ENCODE results near the gene TNNT3. TPM values are rescaled to one million over a fixed set of nuclear protein-coding genes. Genes with fewer than 3 reads are reported as not detected.

Gene TNNT3
- total and polyA plus RNA-seq, 2 of the 4 experiments (the other 2 are of a cell fraction): not detected

- TF ChIP-seq MXI1 (IDR thresholded peaks at IDR 0.05; ENCODE audit: borderline replicate concordance, low read depth, low read length) (no peak), POLR2A (IDR thresholded peaks at IDR 0.05; ENCODE audit: low read depth, low read length) (no peak)
Measured at GRCh38 chr11:1935156-1936071, 15.9 kb downstream of the TNNT3 start (continued).

GRCh38 chr11:1936072-1936780 lies 16.7 kb downstream of the TNNT3 start:
- Histone ChIP-seq H3K4ac (ENCODE audit: low read depth, low read length) (no peak overlapping the region), H2BK20ac (ENCODE audit: low read depth, low read length) (no peak overlapping the region), H2AK9ac (replicated peaks; ENCODE audit: low read depth, low read length, poor library complexity) (no peak overlapping the region), H2BK5ac (ENCODE audit: low read depth, low read length, poor library complexity, severe bottlenecking) (no peak overlapping the region), H2BK120ac (ENCODE audit: low read depth, low read length) (no peak overlapping the region), H2AFZ (replicated peaks; ENCODE audit: low read length, poor library complexity) (no peak overlapping the region), H4K20me1 (ENCODE audit: insufficient read depth, low read length) (no peaks in the 10 kb centered on the region), H3K14ac (replicated peaks; ENCODE audit: low read depth, low read length) (no peak overlapping the region), H4K5ac (ENCODE audit: low read depth, low read length) (no peak overlapping the region), H3K36me3 (ENCODE audit: control insufficient read depth, insufficient read depth, low read length) (no peaks in the 10 kb centered on the region), H3K27me3 (ENCODE audit: control insufficient read depth, insufficient read depth, low read length) (peaks cover 13% of the 10 kb centered on the region; the same call in 1 of the 2 replicates), H4K91ac (ENCODE audit: insufficient read depth, low read depth, low read length) (no peak overlapping the region), H3K4me2 (ENCODE audit: low read depth, low read length) (no peak overlapping the region), H3K18ac (ENCODE audit: low read depth, low read length) (no peak overlapping the region), H3K79me1 (ENCODE audit: low read depth in 1 of 2, low read length in 2 of 2) (no peaks in the 10 kb centered on the region), H3K9me1 (ENCODE audit: insufficient read depth, low read length) (no peaks in the 10 kb centered on the region), H3K4me3 (ENCODE audit: insufficient read depth, low read depth, low read length) (no peak overlapping the region), H3K56ac (ENCODE audit: extremely low read depth, insufficient read depth, low read length) (no peak overlapping the region), H4K8ac (ENCODE audit: low read depth in 2 of 2, low read length in 2 of 2) (no peak overlapping the region), H3K9ac (ENCODE audit: low read depth, low read length) (no peak overlapping the region), H2BK15ac (ENCODE audit: low read depth, low read length) (no peak overlapping the region), H3K27ac (ENCODE audit: insufficient read depth, low read length) (no peak overlapping the region), H3K4me1 (ENCODE audit: control insufficient read depth, insufficient read depth, low read length) (no peaks in the 10 kb centered on the region), H3K23ac (ENCODE audit: low read depth, low read length) (no peak overlapping the region), H2AK5ac (ENCODE audit: low read depth, low read length) (no peak overlapping the region), H3K9me3 (ENCODE audit: control insufficient read depth, insufficient read depth, low read length) (no peaks in the 10 kb centered on the region)
- intact Hi-C loops (cut with micrococcal nuclease): no loop called here
- BruUV-seq (replicated peaks): no TSS peak
- POLR2A ChIA-PET (ENCODE audit: unreplicated experiment): no interaction called here
- TF ChIP-seq SMC3 (IDR thresholded peaks at IDR 0.05; ENCODE audit: low read depth, low read length): no peak
- no peak for TF ChIP-seq NFE2L2 (IDR thresholded peaks at IDR 0.05; ENCODE audit: low read depth, low read length)
- TF ChIP-seq BHLHE40 (IDR thresholded peaks at IDR 0.05; ENCODE audit: low read depth, low read length): no peak
- TF ChIP-seq RFX5 (IDR thresholded peaks at IDR 0.05; ENCODE audit: low read depth, low read length): no peak
- no peak for TF ChIP-seq POLR2A (IDR thresholded peaks at IDR 0.05; ENCODE audit: low read depth, low read length)
- no peak for TF ChIP-seq MXI1 (IDR thresholded peaks at IDR 0.05; ENCODE audit: borderline replicate concordance, low read depth, low read length)
- no peak for TF ChIP-seq FOS (IDR thresholded peaks at IDR 0.05; ENCODE audit: low read depth, low read length)
- TF ChIP-seq USF2 (IDR thresholded peaks at IDR 0.05; ENCODE audit: low read depth, low read length): no peak
- TF ChIP-seq MAZ (IDR thresholded peaks at IDR 0.05; ENCODE audit: borderline replicate concordance, low read depth, low read length): no peak
- no peak for TF ChIP-seq CHD1 (IDR thresholded peaks at IDR 0.05; ENCODE audit: low read depth, low read length)
- TF ChIP-seq ELK1 (IDR thresholded peaks at IDR 0.05; ENCODE audit: borderline replicate concordance, low read depth, low read length): no peak
- WGBS, 2 experiments (ENCODE audit: extremely low coverage in 2 of 2, insufficient read length in 1 of 2): 83% methylated on average over 20 of the region's 34 CpGs; no CpG with 5 or more reads in 1 of the 2 experiments
- in situ Hi-C loops (cut with MboI; ENCODE audit: low sequenced_read_pairs): no loop called here
- ATAC-seq (ENCODE audit: low read depth) (no peak), DNase-seq (no peak)
- dilution Hi-C loops (cut with HindIII; ENCODE audit: low sequenced_read_pairs, unreplicated experiment): no loop called here
- CTCF ChIA-PET: no interaction called here

Measured in IMR-90 (cell line).